NCI-H1417 treated with DMSO at 0.1 percent for 48 hours (cell line): ENCODE data around the gene EFL1.
"Not testable (repeated sequence)": the region's sequence is repeated elsewhere in the genome, so short reads cannot be mapped to it uniquely, and the experiment has no call there.

Experiments
- DNase-seq: peaks from one replicate; lab custom pipeline; 2025; lab: John Stamatoyannopoulos, UW

Gene EFL1

DNA sequence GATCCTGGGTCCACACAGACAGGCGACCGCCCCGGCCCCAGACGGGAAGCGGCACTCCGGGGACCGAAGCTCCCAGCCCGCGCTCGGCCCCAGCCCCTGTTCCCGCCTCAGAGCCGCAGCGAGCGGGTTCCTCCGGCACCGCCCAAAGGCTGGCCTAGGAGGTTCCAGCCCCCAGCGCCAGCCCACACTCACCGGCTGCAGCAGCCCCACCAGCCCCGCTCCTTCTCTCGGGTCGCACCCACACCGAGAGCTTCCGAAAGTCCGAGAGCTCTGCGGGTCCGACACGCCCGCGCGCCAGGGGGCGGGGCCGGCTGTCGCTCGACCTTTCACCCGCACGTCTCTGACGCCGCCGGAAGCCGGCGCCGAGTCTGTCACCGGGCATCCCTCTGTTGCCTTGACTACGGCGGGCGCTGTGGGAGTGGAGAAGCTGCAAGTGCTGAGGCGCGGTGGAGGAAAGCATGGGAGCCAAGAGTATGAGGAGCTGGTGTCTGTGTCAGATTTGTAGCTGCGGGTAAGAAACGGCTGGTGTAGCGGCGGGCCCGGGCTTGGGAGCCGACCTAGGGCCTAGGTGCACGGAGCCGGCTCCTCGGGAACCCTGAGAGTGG is at the start of gene EFL1, which contains the start of gene SAXO2:
TSS of gene EFL1 (minus strand) at position 313 of the 605 bp plus-strand sequence. CDS start 956 bp downstream, outside the sequence.
TSS of gene SAXO2 (plus strand) at position 397 of the 605 bp plus-strand sequence. CDS start at position 459, 62 bp downstream.
- peak; percentile 40 for DNase-seq

DNA sequence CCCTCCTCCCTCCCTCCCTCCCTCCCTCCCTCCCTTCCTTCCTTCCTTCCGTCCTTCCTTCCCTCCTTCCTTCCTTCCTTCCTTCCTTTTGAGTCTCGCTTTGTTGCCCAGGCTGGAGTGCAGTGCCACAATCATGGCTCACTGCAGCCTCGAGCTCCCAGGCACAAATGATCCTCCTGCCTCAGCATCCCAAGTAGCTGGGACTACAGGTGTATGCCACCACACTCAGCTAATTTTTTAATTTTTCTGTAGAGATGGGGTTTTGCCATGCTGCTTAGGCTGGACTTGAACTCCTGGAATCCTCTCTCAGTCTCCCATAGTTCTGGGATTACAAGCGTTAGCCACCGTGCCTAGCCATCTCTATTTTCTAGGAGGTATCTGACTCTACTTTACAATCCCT is 48.8 kb upstream of the EFL1 start:
- not testable (repeated sequence) for DNase-seq

DNA sequence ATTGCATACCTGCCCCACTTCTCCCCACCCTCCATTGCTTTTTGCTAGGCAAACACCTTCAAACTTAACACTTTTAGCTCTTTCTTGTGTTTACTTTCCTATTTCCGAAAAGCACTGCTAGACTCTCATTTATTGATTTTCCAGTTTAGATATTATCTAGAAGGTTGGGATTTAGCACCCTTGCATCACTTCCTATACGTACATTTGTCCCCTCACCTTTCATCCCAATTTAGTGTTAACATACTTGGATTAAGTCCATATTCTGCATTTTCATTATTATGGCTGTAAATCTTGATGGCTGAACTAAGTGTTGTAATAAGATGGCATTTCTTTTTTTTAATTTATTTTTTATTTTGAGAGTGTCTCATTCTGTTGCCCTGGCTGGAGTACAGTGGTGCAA is 47.3 kb upstream of the EFL1 start:
- DNase-seq = no peak

DNA sequence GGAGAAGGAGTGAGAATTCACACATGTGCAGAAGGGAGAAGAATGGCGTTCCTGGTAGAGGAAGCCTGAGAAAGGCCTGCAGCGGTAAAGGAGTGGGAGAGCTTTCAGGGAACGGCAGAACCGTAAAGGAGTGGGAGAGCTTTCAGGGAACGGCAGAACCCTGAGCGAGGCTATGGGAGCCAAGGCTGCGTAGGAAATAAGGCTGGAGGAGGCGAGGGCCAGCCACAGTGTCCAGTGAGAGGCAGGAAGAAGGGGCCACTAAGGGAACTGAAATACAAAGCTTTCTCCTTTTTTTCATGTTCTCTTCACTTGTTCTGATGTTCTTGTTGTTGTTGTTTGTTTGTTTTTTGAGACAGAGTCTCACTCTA is 45.2 kb upstream of the EFL1 start:
- DNase-seq = no peak

DNA sequence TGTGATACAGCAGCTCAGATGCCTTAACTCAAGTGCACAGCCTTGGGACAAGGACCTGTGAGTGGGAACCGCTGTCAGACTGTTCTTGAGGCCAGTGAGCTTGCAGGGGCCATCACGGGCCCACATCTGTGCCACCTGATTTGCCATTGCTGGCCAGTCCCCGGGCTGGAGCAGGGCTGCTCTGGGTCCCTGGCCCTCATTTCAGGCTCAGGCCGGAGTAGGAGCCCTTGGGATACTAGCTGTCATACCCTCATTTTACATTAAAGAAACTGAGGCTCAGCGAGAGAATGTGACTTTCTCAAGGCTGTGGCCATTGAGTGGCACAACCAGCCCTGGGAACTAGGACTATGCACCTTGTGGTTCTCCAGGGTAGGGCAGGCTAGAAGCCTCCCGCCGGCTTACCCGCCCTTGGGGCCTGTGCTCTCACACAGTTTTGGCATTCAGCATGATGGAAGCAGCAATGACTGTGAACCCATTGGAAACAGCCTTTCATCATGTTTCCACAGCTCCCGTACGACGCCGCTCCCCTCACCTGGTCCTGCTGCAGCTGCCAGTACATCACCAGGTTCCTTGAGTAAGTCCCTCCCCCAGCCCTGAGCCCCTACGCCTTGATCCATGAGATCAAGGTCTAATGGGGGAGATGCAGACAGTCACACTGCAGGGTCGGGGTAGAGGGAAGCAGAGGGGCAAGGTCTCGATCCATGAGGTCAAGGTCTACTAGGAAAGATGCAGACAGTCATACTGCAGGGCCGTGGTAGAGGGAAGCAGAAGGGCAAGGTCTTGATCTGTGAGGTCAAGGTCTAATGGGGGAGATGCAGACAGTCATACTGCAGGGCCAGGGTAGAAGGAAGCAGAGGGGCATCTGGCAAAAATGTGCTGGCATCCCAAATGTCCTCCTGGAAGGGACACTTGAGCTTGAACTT is 44.5 kb upstream of the EFL1 start:
- no peak for DNase-seq

DNA sequence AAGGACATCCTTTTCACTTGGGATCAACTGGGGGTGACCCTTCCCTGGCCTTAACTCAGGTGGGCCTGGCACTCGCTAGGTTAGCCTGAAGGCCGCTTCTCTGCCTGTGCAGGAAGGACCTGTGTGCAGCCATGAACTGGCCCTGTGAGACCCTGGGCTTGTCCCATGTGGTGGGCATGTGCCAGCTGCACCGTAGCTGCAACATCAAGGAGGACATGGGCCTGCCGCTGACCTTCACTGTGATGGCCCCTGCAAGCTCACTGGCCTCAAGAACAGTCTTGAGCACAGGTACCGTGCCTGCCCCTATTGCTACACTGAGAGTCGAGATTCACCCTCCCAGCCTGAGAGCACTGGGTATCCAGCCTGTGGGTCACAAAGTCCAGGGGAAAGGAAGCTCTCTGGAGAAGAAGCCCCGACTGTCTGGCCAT is 43.1 kb upstream of the EFL1 start:
- DNase-seq = no peak

DNA sequence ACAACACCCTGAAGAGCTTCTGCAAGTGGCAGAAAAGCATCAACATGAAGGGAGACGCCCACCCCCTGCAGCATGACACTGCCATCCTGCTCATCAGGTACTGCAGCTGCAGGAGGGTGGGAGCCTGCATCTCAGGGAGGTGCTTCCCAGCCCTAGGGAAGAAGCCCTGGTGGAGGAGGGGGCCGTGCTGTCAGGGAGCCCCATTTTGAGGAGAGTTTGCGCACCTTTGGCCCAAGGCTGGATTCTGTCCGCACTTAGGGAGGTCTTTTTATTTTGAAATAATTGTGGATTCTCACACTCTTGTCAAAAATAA is 42.2 kb upstream of the EFL1 start:
- no peak for DNase-seq

DNA sequence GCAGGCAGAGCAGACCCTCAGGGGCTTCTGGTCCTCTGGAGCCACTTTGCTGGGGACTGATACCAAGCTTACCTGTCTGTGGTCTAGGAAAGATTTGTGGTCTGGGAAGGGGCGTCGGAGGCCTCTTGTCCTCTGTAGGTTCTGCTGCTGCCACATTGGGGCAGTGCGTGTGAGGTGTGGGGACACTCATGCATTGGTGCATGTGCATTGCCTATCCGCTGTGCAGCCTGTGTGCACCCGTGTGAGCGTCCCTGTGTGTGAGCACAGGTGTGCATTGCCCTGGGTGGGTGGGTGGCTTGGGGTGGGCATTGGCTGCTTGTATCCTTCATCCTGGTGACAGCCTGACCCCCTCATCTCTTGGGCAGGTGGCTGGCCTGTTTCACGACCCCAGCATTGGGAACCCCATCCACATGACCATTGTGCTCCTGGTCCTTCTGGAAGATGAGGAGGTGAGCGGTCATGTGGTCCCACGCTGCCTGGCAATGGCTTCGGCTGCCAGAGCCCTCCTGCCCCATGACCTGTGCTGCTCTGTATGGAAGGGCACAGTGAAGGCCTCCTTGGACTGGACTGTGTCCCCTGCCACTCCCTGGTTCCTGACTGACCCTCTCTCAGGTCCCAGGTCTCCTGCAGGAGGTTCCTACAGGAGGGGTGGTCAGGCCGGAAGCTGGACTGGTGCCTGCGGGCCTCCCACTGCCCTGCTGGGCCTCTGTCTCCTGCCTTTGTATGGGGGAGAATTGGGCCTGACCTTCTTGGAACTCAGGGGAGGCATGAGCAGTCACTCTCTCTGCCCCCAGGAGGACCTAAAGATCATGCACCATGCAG is 41.6 kb upstream of the EFL1 start:
- DNase-seq = no peak

DNA sequence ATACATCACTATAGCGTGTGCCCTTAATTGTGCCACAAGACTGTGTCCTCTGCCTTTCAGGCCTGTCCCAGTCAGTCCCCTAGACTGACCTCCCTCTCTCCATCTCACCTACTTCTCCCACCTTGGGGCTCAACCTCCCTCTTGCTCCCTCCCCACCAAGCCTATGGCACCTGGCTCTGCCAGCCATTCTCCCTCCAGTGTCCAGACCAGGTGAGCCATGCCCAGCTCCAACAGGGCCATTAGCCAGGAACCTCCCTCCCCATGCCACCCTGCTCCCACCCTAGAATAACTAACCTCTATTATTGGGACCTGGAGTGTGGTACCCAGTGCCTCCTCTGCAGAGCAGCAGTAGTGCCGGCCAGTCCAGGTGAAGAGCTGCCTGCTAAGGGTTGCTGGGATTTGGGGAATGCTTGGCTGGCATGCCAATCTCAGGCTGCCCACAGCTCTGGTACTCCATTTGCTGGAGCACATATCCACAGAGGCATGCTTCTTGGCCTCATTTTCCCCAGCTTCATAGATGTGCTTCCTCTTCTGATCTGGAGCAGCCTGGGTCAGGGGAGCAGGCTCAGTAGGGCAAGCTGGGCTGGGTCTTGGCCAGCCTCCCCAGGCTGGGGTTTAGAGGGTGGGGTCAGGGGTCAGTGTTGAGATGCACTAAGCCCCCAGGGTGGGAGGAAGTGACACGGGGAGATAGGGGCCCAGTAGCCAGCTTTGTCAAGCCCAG is 38.9 kb upstream of the EFL1 start:
- no peak for DNase-seq

DNA sequence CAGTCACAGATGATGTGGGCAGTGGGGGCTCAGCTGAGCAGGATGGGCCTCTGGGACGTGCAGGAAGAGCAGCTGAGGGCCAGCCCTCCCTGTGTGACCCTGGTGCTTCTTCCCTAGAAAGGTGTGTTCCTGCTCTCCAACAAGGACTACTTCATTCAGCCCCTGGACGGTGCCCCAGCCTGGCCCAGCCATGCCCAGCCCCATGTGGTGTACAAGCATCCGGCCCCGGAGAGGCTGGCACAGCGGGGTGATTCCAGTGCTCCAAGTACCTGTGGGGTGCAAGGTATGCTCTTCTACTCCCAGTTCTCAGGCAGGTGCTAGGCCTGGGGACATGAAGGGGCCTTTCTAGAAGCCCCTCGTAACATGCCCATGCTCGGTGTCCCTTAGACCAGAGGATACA is 38.3 kb upstream of the EFL1 start:
- no peak for DNase-seq

DNA sequence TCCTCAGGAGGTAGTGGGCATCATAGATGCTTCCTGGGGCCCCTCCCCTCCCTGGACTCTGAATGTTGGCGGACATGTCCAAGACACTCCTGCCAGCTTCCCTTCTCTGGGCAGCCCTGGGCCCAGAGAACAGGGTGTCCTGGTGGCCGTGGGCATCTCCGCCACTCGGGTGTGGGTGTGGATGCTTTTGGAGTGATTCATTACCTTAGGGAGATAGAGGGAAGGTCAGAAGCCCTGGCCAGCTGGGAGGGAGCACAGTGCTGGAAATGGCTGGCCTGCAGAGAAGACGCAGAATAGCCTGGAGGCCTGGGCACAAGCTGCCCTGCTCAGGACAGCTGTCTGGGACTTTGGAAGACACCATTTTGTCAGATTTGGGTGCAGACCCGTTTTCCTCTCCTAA is 37.8 kb upstream of the EFL1 start:
- DNase-seq = not testable (repeated sequence)

DNA sequence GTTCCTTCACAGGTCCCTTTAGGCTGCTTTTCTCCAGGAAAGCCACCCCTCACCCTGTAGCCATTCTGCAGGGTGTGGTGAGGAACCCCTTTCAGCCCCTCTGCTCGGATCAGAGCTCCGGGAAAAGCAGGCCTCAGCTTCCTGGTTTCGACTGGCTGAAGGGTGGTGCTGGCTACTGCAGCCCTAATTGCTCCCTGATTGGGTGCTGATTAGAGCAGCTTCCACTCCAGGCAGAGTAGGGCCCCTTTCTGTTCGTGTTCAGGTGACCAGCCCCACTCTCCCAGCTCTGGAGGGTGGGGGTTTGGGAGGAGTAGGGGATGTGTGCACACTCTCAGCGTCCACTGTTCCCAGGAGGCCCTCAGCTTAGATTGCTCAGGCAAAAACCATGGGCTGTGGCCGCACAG is 37.0 kb upstream of the EFL1 start:
- not testable (repeated sequence) for DNase-seq

DNA sequence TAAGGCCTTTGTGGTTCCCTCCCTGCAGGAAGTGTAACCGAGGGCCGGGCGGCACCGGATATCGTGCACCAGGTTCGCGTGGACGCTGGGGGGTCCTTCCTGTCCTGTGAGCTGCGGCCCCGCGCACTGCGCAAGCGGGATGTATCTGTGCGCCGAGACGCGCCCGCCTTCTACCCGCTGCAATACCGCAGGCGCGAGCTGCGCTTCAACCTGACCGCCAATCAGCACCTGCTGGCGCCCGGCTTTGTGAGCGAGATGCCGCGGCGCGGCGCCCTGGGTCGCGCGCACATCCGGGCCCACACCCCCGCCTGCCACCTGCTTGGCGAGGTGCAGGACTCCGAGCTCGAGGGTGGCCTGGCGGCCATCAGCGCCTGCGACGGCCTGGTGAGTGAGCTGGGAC is 36.0 kb upstream of the EFL1 start:
- no peak for DNase-seq

DNA sequence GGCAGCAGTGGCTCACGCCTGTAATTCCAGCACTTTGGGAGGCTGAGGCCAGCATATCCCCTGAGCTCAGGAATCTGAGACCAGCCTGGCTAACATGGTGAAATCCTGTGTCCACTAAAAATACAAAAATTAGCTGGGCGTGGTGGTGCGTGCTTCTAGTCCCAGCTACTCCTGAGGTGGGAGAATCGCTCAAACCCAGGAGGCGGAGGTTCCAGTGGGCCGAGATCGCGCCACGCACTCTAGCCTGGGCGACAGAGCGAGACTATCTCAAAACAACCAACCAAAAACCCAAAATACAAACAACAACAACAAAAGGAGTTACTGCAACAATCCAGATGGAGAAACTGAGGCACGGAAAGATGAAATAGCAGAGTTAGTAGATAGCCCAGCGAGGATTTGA is 35.5 kb upstream of the EFL1 start:
- no peak for DNase-seq

DNA sequence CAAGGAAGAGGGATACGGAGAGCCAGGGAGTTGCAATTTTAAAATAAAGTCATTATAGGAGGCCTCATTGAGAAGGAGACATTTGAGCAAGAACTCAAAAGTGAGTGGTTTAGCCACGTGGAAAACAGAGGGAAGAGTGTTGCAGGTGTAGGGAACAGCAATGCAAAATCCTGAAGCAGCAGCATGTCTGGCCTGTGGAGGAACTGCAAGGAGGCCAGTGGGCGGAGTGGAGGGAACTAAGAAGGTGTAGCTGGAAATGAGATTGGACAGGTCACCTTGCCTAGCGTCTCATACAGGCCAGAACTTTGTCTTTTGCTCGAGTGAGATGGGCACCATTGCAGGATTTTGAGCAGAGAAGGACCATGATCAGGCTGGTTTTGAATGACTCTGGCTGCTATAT is 35.0 kb upstream of the EFL1 start:
- no peak for DNase-seq

DNA sequence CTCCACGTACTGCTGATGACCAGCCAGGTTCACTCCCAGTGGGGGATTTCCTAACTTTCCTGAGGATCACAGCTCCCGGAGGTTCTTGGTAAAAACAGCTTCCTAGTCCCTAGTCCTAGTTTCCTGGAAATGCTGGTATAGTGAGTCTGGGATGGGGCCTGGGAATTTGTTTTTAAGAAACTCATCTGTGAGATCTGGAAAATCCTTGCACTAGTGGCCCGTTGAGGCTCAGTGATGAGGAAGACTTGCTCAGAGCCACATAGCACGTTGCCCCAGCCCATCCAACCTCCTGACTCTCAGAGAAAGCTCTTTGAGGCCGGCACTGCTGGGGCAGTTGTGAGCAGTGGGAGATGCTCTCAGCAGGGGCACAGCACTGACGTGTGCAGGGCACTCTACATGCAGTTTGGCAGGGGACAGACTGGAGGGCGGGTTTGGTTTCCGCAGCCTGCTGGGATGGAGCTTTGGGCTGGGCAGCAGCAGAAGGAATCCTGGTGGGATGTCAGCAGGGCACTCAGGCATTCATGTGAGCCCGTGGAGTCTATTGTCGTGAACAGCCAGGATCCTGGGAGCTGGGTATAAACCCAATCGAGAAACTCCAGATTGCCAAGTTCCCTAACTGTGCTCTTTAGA is 31.6 kb upstream of the EFL1 start:
- no peak for DNase-seq

DNA sequence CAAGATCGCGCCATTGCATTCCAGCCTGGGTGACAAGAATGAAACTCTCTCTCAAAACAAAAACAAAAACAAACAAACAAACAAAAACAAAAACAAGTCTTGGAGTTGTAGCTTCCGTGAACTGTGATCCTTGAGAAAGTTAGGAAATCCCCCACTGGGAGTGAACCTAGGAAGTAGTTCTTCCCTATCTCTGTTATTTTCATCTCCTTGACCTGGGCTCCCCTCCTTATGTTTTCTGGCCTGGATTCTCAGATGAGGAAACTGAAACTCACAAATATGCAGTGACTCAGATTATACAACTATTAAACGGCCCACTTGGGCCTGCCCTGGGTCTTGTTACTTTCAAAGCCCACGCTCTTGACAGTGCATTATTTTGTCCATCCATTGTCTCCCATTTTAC is 29.7 kb upstream of the EFL1 start:
- DNase-seq = no peak

DNA sequence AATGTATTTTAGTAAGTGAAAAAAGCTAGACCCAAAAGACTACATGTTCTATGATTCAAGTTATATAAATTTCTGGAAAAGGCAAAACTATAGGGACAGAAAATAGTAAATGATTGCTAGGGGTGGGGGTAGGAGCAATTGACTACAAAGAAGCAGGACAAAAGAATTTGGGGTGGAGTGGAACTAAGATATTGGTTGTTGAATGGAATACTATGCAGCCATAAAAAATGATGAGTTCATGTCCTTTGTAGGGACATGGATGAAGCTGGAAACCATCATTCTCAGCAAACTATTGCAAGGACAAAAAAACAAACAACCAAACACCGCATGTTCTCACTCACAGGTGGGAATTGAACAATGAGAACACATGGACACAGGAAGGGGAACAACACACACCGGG is 25.7 kb upstream of the EFL1 start:
- DNase-seq = not testable (repeated sequence)

DNA sequence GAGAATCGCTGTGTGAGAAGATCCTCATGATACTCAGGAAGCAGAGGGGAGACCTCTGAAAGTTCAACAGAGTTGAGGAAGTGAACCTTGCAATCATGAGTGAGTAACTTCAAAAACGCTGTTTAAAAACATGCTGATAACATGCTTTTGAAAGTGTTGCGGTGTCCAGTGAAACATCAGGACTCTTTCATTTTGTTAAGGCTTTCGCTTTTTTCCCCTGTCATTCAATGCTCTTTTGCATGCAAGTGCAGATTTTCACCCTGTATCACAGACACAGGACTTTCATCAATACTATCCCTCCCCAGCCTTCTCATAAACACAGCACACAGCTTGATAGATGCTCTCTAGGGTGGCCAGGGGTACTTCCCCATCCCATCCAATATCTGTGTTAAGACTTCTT is 23.9 kb upstream of the EFL1 start:
- DNase-seq = not testable (repeated sequence)

DNA sequence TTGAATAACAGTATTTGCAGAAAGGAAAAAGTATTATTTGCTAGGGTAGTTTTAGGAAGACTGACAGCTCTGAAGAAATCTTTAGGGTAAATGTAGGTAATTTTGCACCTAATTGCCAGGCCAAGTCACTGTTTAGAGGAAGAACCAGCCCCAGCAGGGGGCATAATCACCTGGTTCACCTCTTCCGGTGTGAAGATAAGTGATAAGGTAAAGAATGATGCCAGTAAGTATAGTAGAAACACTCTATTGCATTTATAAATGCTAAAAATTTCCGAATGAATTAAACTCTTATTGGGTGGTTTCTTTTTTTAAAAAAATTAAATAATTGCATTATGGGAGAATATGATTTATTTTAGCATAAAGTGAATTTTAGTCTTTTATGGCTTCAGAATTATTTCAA is 21.8 kb upstream of the EFL1 start:
- not testable (repeated sequence) for DNase-seq

DNA sequence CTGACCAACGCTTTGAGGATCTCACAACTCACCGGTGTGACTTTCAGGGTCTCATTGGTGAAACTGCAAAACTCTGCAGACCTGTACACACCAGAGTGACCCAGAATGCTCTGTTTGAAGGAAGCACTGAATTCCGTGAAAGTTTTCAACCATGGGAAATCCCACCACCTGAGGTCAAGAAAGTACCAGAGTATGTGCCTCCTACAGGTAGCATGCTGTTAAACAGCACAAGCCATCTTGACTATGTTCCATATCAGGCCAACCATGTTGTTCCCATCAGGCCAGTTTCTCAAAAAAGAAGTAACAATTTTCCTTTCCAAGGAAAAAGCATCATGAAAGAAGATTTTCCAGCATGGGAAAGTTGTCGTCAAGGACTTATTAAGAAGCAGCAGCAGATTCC is 19.9 kb upstream of the EFL1 start:
- not testable (repeated sequence) for DNase-seq

DNA sequence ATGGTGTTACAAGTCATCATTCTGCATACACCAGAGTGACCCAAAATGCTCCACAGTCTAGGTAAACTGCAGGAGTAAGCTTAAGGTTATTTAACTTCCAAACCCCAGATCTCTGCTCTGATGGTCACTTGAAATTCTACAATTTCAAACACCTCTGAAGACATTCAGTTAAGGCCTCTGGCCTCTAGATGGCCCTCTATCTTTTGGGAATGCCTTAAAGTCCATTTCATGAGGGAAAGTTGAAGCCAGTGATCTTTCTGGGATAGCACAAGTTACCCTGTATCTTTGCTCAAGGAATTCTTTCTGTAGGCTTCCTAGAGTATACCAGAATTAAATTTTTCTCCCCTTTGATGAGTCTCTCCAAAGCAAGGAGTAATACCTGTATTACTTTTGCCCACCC is 18.7 kb upstream of the EFL1 start:
- DNase-seq = not testable (repeated sequence)
